HG02642 (cell line): ENCODE measurements around the gene METTL22.

Source experiments
- ATAC-seq: cut with Tn5 transposase; IDR thresholded peaks from one replicate; pipeline ENCODE4 v1.9.1; 2021; ENCODE audit warnings: mild to moderate bottlenecking; ENCODE audit not compliant: unreplicated experiment, poor library complexity

The METTL22 gene

DNA sequence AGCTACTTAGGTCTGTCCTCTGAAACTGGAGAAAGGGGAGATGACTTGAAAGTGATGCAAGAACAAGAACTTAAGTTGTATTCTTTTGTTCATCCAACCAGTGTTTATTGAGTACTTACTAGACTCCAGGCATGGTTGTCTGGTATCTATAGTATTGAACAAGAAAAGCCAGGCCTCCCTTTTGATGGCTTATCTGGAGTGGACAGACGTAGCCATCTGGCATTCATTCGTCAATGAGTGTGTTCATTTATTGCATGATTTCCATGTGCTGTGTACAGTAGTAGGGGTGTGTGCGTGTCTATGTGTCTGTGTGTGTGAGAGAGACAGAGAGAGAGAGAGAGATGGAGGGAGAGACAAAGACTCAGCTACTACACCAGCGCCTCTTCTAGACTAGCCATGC lies 62.1 kb downstream of the METTL22 start:
- ATAC-seq = no peak

DNA sequence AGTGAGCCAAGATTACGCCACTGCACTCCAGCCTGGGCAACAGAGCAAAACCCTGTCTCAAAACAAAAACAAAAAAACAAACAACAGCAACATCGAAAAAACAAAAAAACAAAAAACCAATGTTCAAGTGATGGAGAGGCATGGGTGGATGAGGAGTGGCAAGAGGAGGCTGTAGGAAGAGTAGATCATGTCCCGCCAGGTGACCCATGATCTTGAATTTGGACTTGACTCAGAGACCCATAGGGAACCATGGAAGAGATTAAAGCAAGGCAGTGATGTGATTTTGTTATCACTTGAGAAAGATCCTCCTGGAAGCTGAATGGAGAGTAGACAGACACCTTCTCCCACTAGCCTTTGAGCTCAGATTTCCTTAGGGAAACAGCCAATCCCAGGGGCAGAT lies 64.1 kb downstream of the METTL22 start:
- ATAC-seq = no peak

DNA sequence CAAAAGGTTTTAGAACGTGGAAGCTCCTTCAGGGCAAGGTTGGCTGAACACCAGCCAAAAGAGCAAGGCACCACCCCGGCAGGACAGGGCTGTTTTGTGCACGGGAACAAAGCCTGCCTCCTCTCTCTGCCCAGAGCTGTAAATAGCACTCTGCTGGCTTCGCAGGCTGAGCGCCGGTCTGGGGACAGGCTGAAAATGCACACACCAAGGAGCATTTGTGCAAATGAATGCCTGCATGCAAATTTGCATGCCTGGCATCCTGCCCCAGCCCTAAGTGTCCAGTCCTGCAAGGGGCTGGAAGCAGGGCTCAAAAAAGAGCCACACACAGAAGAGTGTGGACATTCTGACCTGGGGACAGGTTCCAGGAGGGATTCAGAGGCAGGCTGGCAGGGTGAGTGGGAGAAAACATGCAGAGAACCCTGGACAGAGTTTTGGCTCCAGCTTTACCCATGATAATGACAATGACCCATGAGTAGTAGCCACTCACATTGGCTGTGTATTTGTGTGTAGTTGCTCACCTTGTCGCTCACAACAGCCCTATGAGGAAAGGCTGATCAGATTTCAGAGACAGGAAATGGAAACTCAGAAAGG lies 64.6 kb downstream of the METTL22 start:
- no peak for ATAC-seq

DNA sequence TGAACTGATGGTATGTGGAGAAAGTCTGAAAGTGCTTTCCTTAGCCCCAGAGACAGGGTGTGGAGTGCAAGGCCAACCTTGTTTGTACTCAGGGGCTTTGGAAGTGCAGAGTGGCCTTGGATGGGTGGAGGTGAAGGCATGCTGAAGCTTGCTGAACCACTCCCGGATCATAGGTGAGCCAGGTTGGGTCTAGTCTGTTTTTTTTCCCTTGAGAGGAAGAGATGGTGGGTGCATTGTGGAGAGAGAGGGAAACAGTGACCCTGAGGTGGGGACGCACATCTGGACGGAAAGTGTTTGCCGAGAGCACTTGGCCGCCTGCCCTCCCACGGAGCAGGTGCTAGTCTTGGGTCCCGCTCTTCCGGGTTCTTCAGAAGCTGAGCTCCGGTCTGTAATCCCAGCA lies 65.4 kb downstream of the METTL22 start:
- ATAC-seq = no peak

DNA sequence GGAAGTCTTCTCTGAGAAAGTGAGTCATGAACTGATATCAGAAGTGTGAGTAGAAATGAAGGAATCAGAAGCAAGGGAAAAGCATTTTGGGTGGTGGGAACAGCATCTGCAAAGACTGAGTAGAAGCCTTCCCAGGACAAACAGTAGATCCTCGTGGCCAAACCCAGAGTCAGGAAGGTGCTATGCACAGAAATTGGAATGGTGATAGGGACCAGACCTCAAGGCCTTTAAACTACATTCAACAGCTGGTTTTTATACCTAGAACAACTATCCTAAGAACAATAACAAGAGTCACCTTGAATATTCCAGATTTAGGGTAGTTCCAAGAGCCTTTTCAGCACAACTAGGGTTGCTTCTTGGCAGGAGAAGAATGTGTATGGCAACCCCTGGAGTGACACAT lies 68.2 kb downstream of the METTL22 start:
- ATAC-seq = no peak

DNA sequence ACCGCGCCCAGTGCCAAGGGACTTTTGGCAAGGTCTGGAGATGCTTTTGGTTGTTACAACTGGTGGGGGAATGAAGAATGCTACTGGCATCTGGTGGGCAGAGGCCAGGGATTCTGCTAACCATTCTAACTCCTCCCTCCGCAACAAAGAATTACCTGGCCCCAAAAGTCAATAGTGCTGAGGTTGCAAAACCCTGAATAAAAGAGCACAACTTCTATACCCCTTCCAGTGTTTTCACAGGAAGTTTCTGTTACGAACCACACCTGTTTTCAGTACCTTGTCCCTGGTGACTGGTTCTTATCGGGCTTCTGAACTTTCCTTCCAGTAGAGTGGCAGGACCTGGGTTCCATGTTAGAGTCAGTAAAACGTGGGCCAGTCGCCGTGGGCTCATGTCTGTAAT lies 70.2 kb downstream of the METTL22 start:
- no peak for ATAC-seq

DNA sequence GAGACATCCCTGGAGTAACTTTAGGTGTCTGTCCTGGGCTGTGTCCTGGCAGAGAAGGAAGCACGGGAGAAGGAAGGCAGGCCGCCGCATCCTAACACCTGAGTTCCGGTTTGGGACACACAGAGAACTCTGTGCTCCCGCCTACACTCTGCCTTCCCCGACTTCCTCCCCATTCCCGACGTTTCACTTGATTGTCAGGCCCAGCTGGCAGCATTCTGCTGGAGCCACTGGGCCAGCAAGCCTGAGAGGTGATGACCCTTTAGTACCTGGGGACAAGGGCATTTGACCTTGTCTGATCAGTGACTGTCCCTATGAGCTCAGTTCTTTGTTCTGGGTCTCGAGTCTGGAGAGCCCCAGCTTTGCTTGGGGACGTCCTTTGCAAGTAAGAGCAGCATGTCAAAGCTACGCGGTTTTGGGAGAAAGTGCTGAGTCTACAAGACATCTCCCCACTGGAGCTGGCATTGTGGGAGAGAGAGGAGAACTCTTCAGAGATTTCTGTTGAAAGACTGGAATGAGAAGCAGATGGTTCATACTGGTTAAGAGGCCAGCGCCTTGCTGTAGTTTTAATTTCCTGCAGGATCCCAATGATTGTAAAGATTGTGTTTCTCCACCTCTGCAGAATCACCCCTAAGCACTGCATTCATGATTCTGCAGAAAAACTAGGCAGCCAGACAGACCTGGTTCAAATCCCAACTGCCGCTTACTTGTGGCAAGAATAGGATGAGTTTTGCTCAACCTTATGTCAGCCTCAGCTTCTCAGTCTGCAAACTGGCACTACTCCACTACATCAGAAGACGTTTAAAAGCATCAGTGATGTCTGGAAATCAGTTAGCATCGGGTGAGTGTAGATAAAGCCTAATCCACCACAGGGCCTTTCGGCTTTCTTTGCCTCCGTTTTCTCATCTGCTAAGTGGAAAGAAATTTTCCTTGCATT lies 73.6 kb downstream of the METTL22 start:
- no peak for ATAC-seq

DNA sequence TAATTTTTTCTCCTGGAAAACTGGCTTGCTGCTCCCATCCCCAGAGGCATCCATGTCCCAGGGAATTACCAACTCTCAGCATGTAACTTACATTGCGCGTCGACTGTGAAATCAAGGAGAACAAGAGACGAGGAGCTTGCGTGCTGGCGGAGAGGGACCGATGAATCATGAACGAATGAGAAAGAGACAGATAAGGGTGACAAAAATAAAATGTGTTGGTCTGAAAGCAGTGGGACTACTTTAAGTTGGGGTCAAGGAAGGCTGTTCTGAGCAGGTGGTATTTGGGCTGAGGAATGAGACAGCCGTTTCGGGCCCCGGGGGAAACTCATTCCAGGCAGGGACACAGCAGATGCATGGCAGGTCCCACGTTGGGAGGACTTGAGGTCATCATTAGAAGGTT lies 75.4 kb downstream of the METTL22 start:
- no peak for ATAC-seq

DNA sequence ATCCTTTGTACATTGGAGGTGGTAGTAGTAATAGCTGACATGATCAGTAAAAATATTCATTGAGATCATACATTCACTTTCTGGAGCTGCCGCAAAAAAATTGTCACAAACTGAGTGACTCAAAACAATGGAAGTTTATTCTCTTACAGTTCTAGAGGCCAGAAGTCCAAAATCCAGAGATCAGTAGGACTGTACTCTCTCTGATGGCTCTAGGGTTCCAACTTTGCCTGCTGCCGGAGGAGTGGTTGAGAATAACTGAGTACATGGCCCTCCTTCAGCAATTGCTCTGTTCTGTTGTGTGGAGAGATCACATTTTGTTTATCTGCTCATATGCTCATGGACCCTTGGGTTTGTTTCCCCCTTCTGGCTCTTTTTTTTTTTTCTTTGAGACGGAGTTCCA lies 76.5 kb downstream of the METTL22 start:
- no peak for ATAC-seq
